Common myeloid progenitor, CD34-positive (primary cell): Measurements from ENCODE around the gene SDHAF2.
A peak's percentile ranks its signal among the peaks of the same experiment; 100 is the strongest.
"Not testable (repeated sequence)": the region's sequence is repeated elsewhere in the genome, so short reads cannot be mapped to it uniquely, and the experiment has no call there.

Experiments used
- CTCF ChIA-PET: fragments of 350-600 bp; sonication (Branson Sonifier 250); formaldehyde crosslinking; loops from one replicate; lab custom pipeline; 2021; ENCODE audit warnings: antibody characterized with exemption; lab: Charles Lee
- POLR2A ChIA-PET: fragments of 350-600 bp; sonication (Branson Sonifier 250); formaldehyde crosslinking; loops from one replicate; lab custom pipeline; 2021; ENCODE audit warnings: antibody characterized with exemption; lab: Charles Lee
- DNase-seq, 3 donors: peaks; one replicate each; pipeline versions ENCODE4 v3.0.0 to v3.0.0-alpha.2; 2013
- H3K27ac ChIP-seq, 2 experiments: 1 replicate in 1 of 2; 2 replicates in 1 of 2; pipeline ENCODE4 v1.7.0; 2013; ENCODE audit warnings: inconsistent platforms in 2 of 2, low read length in 2 of 2, mild to moderate bottlenecking in 2 of 2, low read depth in 1 of 2, moderate library complexity in 1 of 2; ENCODE audit not compliant: severe bottlenecking in 2 of 2, insufficient read depth in 1 of 2, poor library complexity in 1 of 2
- H3K27me3 ChIP-seq, 5 experiments: replicated peaks in 2 of 5; 1 replicate in 3 of 5; 2 replicates in 2 of 5; pipeline versions ENCODE4 v1.6.1 to v1.7.0; 2013; ENCODE audit warnings: low read length in 4 of 5, mild to moderate bottlenecking in 2 of 5, moderate library complexity in 2 of 5, inconsistent platforms in 1 of 5; ENCODE audit not compliant: insufficient read depth in 5 of 5, control insufficient read depth in 4 of 5
- H3K36me3 ChIP-seq, 4 experiments: 1 replicate in 2 of 4; 2 replicates in 2 of 4; pipeline versions ENCODE4 v1.6.1 to v1.7.0; 2013; ENCODE audit warnings: low read length in 3 of 4, control low read depth in 1 of 4, mild to moderate bottlenecking in 1 of 4; ENCODE audit not compliant: control insufficient read depth in 4 of 4, insufficient read depth in 4 of 4
- H3K4me1 ChIP-seq, 4 experiments: 1 replicate in 3 of 4; 2 replicates in 1 of 4; pipeline versions ENCODE4 v1.6.1 to v1.7.1; 2013; ENCODE audit warnings: low read length in 3 of 4, mild to moderate bottlenecking in 3 of 4, control low read depth in 1 of 4, inconsistent platforms in 1 of 4, moderate library complexity in 1 of 4; ENCODE audit not compliant: control insufficient read depth in 4 of 4, insufficient read depth in 4 of 4; ENCODE audit errors: control extremely low read depth in 1 of 4
- H3K4me3 ChIP-seq, 7 experiments: 1 replicate in 4 of 7; 2 replicates in 3 of 7; pipeline versions ENCODE4 v1.5.1 to v1.7.0; 2013; ENCODE audit warnings: mild to moderate bottlenecking in 7 of 7, low read length in 6 of 7, moderate library complexity in 6 of 7, inconsistent platforms in 2 of 7, low read depth in 2 of 7, control low read depth in 1 of 7; ENCODE audit not compliant: insufficient read depth in 4 of 7, control insufficient read depth in 1 of 7; ENCODE audit errors: extremely low read depth in 1 of 7
- H3K9me3 ChIP-seq, 5 experiments: 1 replicate in 4 of 5; 2 replicates in 1 of 5; pipeline versions ENCODE4 v1.6.1 to v1.7.1; 2013; ENCODE audit warnings: low read length in 4 of 5, mild to moderate bottlenecking in 2 of 5, inconsistent platforms in 1 of 5, low read depth in 1 of 5, moderate library complexity in 1 of 5; ENCODE audit not compliant: control insufficient read depth in 4 of 5, insufficient read depth in 2 of 5; ENCODE audit errors: control extremely low read depth in 1 of 5
- WGBS: methylation state at CpG from one replicate; pipeline ENCODE4 v1.1.5; 2013; ENCODE audit not compliant: insufficient coverage; 5-methylcytosine and 5-hydroxymethylcytosine counted together

SDHAF2 gene

GRCh38 chr11:61430839-61431238, 915 bp downstream of the SDHAF2 start:
- 100% methylated on average over 2 of the region's 10 CpGs for WGBS
- ChIA-PET CTCF (interaction anchor here (0.6 to 3.5 kb wide), 5 partner anchors 13 to 77 kb away, joined by 3 to 17 read pairs (median 3); no protein-coding TSS in a partner anchor), POLR2A (interaction anchor here (0.7 to 2.1 kb wide), 4 partner anchors 10 to 370 kb away, joined by 3 to 12 read pairs (median 8); no protein-coding TSS in a partner anchor)
- Histone ChIP-seq H3K4me3 (peak overlapping the region in 6 of 7 experiments; percentile 75 to 100 (median 94)), H3K4me1 (peaks cover 10 to 28% (median 20%) of the 10 kb centered on the region in 4 experiments), H3K36me3 (peaks cover 6 to 33% (median 16%) of the 10 kb centered on the region in 4 experiments), H3K27ac (peak overlapping the region; percentile 97 to 98)
- not testable (repeated sequence) for H3K27me3 ChIP-seq, H3K9me3 ChIP-seq, DNase-seq

- Histone ChIP-seq H3K4me3 (no peak overlapping the region), H3K9me3 (no peaks in the 10 kb centered on the region), H3K27ac (no peak overlapping the region), H3K36me3 (peaks cover 30 to 56% (median 44%) of the 10 kb centered on the region in 4 experiments), H3K27me3 (no peaks in the 10 kb centered on the region), H3K4me1 (peaks cover 0 to 4% (median under 1%) of the 10 kb centered on the region in 4 experiments)
- no peak for DNase-seq
- POLR2A ChIA-PET = no interaction called here
- WGBS = 100% methylated on average over 4 of the region's 5 CpGs
- CTCF ChIA-PET = interaction anchor here (7.1 kb wide), 1 partner anchor 11 kb away, joined by 105 read pairs; no protein-coding TSS in a partner anchor
Measured at GRCh38 chr11:61437496-61437895, 7.6 kb downstream of the SDHAF2 start.

- H3K27me3 ChIP-seq = no peaks in the 10 kb centered on the region
- H3K4me3 ChIP-seq = no peak overlapping the region
- peaks cover 30 to 71% (median 57%) of the 10 kb centered on the region in 4 experiments for H3K36me3 ChIP-seq
- no peak overlapping the region for H3K27ac ChIP-seq
- 100% methylated on average over 1 of the region's 1 CpG for WGBS
- ChIA-PET CTCF (interaction anchor here (1.0 to 7.1 kb wide), 4 partner anchors 9 to 193 kb away, joined by 3 to 105 read pairs (median 4); no protein-coding TSS in a partner anchor), POLR2A (no interaction called here)
- DNase-seq = no peak
- peaks cover 0 to 4% (median 0%) of the 10 kb centered on the region in 4 experiments for H3K4me1 ChIP-seq
- peaks cover 0 to 1% (median 0%) of the 10 kb centered on the region in 5 experiments for H3K9me3 ChIP-seq
Measured at GRCh38 chr11:61439615-61440014, 9.7 kb downstream of the SDHAF2 start.

- peaks cover 35 to 87% (median 64%) of the 10 kb centered on the region in 4 experiments for H3K36me3 ChIP-seq
- DNase-seq = no peak
- H3K27ac ChIP-seq = no peak overlapping the region
- ChIA-PET CTCF (interaction anchor here (3.0 kb wide), 1 partner anchor 14 kb away, joined by 8 read pairs; no protein-coding TSS in a partner anchor), POLR2A (no interaction called here)
- no peaks in the 10 kb centered on the region for H3K27me3 ChIP-seq
- no peak overlapping the region for H3K4me3 ChIP-seq
- peaks cover 0 to 1% (median 0%) of the 10 kb centered on the region in 5 experiments for H3K9me3 ChIP-seq
- 98% methylated on average over 6 of the region's 6 CpGs for WGBS
- H3K4me1 ChIP-seq = peaks cover 0 to 4% (median 2%) of the 10 kb centered on the region in 4 experiments
Measured at GRCh38 chr11:61442616-61443015, 12.7 kb downstream of the SDHAF2 start.

- H3K27ac ChIP-seq = no peak overlapping the region
- H3K27me3 ChIP-seq = no peaks in the 10 kb centered on the region
- ChIA-PET POLR2A (interaction anchor here (1.0 to 2.3 kb wide), 2 partner anchors 16 to 71 kb away, joined by 3 to 12 read pairs; partner anchors contain the start of genes CPSF7 and SDHAF2), CTCF (interaction anchor here (0.7 to 10.9 kb wide), 14 partner anchors 9 to 237 kb away, joined by 3 to 149 read pairs (median 6); partner anchors contain the start of genes CPSF7 and SDHAF2)
- WGBS = 92% methylated on average over 4 of the region's 4 CpGs
- H3K4me3 ChIP-seq = no peak overlapping the region
- H3K9me3 ChIP-seq = peaks cover 0 to 1% (median 0%) of the 10 kb centered on the region in 5 experiments
- H3K4me1 ChIP-seq = peaks cover 0 to 4% (median 2%) of the 10 kb centered on the region in 4 experiments
- no peak for DNase-seq
- H3K36me3 ChIP-seq = peaks cover 27 to 83% (median 65%) of the 10 kb centered on the region in 4 experiments
Measured at GRCh38 chr11:61445516-61445915, 15.6 kb downstream of the SDHAF2 start.

GRCh38 chr11:61446211-61446651, 16.3 kb downstream of the SDHAF2 start:
- H3K27ac ChIP-seq = no peak overlapping the region
- peak; percentile 85 to 92 (median 88) for DNase-seq
- ChIA-PET CTCF (interaction anchor here (0.6 to 10.9 kb wide), 24 partner anchors 9 to 236 kb away, joined by 3 to 149 read pairs (median 5); partner anchors contain the start of genes CPSF7, LRRC10B and SDHAF2), POLR2A (interaction anchor here (1.0 to 2.3 kb wide), 2 partner anchors 16 to 70 kb away, joined by 3 to 12 read pairs; partner anchors contain the start of genes CPSF7 and SDHAF2)
- H3K27me3 ChIP-seq = no peaks in the 10 kb centered on the region
- H3K9me3 ChIP-seq = peaks cover 0 to 1% (median 0%) of the 10 kb centered on the region in 5 experiments
- no peak overlapping the region for H3K4me3 ChIP-seq
- peaks cover 0 to 4% (median 2%) of the 10 kb centered on the region in 4 experiments for H3K4me1 ChIP-seq
- peaks cover 25 to 81% (median 65%) of the 10 kb centered on the region in 4 experiments for H3K36me3 ChIP-seq
- 21% methylated on average over 7 of the region's 7 CpGs for WGBS
